GM21423 (cell line): Measurements from ENCODE around the gene S100A2.
"Not testable (repeated sequence)": the region's sequence is repeated elsewhere in the genome, so short reads cannot be mapped to it uniquely, and the experiment has no call there.

ENCODE experiments used
- ATAC-seq: cut with Tn5 transposase; IDR thresholded peaks from one replicate; pipeline ENCODE4 v1.9.1; 2021; ENCODE audit warnings: mild to moderate bottlenecking, moderate library complexity; ENCODE audit not compliant: unreplicated experiment

The S100A2 gene

GRCh38 chr1:153566414-153567371 is 1.0 kb upstream of the S100A2 start:
- ATAC-seq, result peak; percentile 62

- no peak for ATAC-seq
Measured at GRCh38 chr1:153563991-153564390, 1.7 kb downstream of the S100A2 start.

DNA sequence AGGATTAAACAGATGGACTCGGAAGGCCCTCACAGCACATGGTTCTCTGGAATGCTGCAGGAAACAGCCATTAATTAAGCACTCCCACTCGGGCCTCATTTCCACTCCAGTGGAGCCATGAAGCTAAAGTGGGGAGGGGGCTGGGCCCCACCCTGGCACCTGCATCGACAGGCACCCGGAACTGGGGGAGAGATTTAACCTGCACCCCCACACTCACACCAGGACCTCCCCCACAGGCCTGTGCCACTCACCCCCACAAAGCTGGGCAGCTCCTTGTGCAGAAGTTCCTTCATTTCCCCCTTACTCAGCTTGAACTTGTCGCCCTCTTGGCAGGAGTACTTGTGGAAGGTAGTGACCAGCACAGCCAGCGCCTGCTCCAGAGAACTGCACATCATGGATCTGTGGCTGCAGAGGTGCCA is 2.2 kb downstream of the S100A2 start:
- no peak for ATAC-seq

DNA sequence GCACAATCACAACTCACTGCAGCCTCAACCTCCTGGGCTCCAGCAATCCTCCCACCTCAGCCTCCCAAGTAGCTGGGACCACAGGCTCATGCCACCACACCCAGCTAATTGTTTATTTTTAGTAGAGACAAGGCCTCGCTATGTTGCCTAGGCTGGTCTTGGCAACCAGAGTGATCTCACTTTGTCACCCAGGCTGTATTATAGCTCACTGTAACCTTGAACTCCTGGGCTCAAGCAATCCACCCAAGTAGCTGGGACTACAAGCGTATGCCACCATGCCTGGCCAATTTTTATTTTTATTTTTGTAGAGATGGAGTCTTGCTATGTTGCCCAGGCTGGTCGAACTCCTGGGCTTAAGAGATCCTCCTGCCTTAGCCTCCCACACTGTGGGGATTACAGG is 3.6 kb downstream of the S100A2 start:
- not testable (repeated sequence) for ATAC-seq

GRCh38 chr1:153561466-153561985 is 4.1 kb downstream of the S100A2 start:
- no peak for ATAC-seq

GRCh38 chr1:153560771-153561465 is 4.7 kb downstream of the S100A2 start:
- ATAC-seq, result no peak

- no peak for ATAC-seq
Measured at GRCh38 chr1:153560241-153560640, 5.4 kb downstream of the S100A2 start.

DNA sequence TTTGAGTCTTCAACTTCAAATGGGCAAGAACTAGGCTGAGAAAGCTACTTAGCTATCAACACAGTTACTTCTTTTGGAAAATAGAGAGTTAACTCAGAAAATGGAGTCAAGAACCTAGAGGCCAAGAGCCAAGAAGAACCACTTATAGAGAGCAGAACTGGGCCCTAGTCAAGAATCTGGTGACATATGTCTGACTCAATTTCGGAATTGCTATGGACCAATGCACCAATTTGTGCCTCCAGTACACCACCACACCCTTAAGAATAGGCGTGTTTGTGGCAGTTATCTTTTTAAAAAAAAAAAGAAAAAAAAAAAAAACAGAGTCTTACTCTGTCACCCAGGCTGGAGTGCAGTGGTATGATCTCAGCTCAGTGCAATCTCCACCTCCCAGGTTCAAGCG is 7.8 kb downstream of the S100A2 start:
- no peak for ATAC-seq

GRCh38 chr1:153556348-153556747 is 9.3 kb downstream of the S100A2 start:
- no peak for ATAC-seq

- no peak for ATAC-seq
Measured at GRCh38 chr1:153553830-153554541, 11.7 kb downstream of the S100A2 start.

- no peak for ATAC-seq
Measured at GRCh38 chr1:153553096-153553495, 12.5 kb downstream of the S100A2 start.

- no peak for ATAC-seq
Measured at GRCh38 chr1:153552335-153552734, 13.3 kb downstream of the S100A2 start.

DNA sequence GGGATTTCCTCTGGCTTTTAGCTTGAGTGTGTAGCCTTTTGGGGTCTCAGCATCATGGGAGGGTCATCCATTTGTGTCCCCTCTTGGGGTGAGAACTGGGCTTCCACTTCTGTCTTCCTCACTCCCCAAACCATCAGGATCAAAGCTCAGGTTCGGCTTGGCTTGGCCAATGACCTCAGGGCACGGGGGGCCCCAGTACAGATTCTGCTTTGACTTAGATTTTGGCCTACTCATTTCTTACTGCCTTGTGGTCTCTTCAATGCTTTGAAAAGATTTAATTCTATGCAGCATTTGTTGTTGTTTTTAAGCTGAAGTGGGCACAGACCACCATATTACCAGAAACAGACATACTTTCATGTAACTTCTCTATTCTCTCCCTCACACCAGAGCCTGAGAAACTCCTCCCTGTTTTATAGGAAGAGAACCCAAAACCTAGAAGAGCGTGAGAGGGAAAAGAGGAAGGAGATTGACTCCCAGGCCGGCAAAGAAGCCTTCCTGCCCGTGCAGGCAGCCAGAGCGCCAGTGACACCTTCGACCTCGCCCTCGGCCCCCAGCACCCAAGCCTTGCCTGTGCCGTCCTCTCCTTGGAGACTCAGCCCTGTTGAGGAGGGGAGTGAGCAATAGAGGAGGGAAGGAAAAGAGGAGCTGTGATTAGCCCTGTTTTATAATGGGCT is 14.7 kb downstream of the S100A2 start:
- no peak for ATAC-seq

DNA sequence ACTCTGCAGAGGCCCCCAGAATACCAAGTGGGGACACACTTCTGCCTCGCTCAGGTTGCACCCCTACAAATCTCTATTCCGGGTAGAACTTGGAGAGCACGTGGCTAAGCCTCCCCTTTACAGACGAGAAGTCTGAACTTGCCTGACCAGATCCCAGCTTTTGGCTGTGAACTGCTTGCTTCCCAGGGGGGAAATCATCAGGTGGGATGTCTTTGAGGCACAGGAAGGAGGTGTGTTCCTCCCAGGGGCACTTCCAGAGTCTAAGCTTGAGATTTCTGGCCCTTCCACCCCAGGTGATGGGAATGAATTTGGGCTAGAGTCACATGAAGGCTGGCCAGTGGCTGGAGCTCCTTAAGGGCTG is 15.3 kb downstream of the S100A2 start:
- no peak for ATAC-seq

GRCh38 chr1:153549741-153550397 is 15.8 kb downstream of the S100A2 start:
- no peak for ATAC-seq

DNA sequence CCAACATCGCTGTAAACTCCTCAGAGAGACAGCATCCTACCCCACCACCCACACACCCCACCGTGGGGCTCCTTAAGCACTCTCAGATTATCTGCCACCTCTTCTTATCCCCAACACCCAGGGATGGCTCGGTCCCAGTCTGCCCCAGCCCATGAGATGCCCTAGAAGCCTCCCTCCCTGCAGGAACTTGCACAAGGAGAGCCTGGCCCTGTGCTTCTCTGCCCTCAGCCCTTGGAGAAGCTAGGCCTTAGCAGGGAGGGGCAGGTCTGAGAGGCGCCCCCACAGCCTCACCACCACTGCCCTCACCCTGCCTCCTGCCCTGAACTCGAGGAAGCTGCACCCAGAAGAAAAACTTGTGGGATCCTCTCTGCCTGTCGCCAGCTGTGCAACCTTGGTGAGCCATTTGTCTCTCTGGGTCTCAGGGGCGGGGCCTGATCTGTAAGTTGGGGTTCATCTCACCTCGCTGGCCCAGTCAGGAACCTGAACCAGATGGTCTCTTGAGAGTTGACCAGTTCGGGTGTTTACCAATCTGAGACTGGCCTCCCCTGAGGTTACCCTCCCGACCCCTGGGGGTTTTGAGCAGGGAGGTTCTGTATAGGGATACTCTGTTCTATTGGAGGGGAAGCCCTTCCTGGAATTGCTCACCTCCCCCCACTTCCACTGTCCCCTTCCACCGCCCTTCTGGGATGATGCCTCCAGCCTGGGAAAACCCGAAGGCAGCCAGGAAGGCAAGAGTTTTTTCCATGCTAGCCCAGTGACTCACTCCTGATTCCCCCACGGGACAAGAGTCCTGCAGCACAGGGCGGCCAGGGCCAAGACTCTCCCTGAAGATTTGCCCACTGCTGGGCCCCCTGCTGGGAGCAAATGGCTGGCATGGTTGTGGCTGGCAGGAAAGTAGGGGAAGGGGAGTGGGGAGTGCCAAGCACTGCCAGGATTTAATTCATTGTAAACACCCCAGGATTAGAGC is 16.6 kb downstream of the S100A2 start, which contains the start of gene S100A3:
TSS of gene S100A3 (minus strand) at position 537 of the 967 bp plus-strand sequence. CDS start 773 bp downstream, outside the sequence.
- no peak for ATAC-seq

DNA sequence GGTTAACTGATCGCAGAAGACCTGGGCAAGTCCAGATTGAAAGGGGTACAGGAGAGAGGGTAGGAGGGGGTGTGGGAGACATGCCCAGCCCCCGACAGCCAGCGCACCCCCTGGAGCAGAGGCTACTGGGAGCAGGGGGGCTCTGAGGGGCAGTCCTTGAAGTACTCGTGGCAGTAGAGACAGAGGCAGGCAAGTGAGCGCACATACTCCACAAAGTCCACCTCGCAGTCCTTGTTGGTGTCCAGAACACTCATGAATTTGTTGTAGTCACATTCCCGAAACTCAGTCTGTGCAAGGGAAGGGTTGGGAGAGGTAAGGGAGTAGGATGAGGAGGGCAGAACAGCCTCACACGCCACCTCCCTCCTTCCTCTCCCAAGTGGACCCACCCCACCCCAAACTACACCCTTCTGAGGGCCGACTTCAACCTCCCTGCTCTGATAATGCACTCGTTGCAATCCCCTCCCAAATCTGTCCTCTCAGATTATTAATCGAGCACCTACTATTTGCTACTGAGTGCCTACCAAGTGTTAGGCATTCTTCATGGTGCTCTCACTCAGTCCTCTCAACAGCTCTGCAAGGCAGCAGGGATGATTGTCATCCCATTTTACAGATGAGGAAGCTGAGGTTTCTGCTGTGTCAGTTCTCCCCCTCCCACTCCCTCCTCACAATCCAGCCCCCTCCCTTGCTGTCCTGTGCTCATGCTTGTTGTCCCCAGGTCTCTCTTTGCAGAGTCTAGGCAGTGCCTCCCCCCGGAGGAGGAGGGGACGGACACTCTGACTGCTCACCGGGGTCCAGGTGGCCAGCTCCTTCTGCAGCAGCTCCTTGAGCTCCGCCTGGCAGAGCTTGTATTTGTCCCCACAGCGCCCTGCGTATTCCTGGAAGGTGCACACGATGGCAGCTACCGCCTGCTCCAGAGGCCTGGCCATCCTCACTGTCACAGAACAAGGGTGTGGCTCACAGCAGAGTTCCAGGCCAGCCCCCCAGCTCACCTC is 17.8 kb downstream of the S100A2 start:
- ATAC-seq, result no peak
